ENCODE data around the gene SPEG. TPM values are rescaled to one million over a fixed set of nuclear protein-coding genes. Genes with fewer than 3 reads are reported as not detected.

The SPEG gene
- total RNA-seq, 1 experiment from 2014 or later, result 26.2 TPM

DNA sequence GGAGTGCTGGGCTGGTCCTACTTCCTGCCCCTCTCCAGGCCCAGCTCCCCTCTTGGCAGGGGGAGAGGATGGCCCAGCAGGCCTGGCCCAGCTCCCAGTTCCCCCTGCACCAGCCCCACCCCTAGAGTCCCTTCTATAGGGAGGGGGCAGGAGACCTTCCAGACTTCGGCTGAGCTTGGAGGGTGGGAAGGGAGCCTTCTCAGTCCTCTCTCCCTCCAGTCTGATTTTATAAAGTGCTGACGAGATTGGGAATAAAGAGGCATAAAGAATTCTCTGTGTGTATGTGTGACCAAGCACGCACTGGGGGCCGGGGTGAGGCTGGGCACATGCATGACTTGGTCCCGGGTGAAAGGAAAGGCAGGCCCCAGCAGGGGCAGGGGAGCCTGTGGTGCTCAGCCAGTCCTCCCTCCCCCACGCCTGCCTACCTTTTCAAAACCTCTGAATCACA, 103.9 kb downstream of the SPEG start:
- Histone ChIP-seq H3K36me3 (peaks cover 6% of the 10 kb centered on the region; the same call in 1 of the 2 replicates), H3K27me3 (no peaks in the 10 kb centered on the region), H3K27ac (no peak overlapping the region), H3K4me3 (no peak overlapping the region), H3K4me1 (peaks cover 13% of the 10 kb centered on the region), H3K9me3 (replicated peaks) (no peaks in the 10 kb centered on the region)
- no peak for DNase-seq

DNA sequence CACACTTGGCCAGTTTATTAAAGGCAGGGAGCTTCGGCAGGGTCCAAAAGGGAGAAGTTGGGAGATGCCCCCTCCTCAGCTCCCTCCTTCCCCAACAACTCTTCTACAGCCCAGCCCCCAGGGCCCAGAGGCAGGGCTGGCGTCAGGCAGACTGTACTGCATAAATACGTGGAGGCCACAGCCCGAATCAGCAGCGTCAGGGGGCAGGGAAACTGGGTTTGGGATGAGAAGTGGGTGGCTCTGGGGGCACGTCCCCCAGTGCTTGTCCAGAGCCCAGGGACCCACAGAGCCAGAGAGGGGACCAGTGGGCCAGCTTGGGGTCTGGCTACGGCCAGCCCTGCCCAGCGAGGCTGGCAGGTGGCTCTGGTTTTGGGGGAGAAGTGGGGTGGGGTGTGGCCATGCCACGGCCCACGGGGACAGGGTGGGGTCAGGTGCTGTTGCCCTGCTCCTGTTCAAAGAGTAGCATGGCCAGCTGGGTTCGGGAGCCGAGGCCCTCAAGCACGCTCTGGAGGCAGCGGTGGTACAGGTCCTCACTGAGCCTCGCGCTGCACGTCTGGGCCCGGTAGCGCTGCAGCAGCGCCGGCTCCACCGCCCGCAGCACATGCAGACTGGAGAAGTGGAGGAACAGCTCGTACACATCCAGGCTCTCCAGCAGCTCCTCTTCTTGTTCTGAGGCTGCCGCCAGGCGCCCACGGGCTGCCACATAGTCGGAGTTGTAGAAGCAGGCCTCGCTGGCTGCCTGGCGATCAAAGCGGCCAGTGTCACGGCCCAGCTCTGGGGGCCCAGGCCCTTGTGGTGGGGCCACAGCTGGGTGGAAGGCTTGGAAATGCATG, 104.5 kb downstream of the SPEG start:
- Histone ChIP-seq H3K4me3 (no peak overlapping the region), H3K27ac (no peak overlapping the region), H3K36me3 (peaks cover 6% of the 10 kb centered on the region; the same call in 1 of the 2 replicates), H3K27me3 (no peaks in the 10 kb centered on the region), H3K9me3 (replicated peaks) (no peaks in the 10 kb centered on the region), H3K4me1 (peaks cover 13% of the 10 kb centered on the region)
- no peak for DNase-seq

DNA sequence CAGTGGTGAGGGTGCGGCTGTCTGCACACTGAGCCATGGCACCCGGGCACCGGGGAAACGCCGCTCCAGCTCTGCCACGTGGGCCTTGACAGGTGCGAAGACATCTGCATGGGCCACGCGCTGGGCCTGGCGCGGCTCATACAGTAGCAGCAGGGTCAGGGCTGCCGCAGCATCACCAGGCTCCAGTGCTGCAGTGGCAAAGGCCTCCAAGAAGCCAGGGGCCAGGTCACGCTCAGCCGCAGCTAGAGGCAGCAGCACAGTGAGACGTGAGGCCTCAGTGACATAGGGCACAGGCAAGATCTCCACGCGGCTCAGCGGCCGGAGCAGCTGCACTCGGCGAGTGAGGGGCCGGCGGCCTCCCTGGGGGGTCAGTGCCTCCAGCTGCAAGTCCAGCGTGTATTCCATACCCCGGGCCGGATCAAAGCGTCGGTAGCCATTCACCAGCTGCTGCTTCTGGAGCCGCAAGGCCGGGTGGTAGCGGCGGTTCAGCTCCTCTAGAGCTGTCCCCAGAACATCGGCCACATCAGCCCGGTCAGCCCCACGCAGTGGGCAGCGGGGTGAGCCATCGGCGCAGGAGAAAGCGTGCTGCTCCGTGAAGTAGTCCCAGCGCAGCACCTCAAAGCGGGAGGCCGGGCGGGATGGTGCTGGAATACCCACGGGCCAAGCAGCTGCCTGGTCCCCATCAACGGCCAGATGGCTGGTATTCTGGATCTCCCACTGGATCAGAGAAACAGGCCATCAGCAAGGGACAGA, 105.5 kb downstream of the SPEG start:
- Histone ChIP-seq H3K27ac (no peak overlapping the region), H3K36me3 (peaks cover 6% of the 10 kb centered on the region; the same call in 1 of the 2 replicates), H3K4me1 (peaks cover 13% of the 10 kb centered on the region), H3K4me3 (no peak overlapping the region), H3K9me3 (replicated peaks) (no peaks in the 10 kb centered on the region), H3K27me3 (no peaks in the 10 kb centered on the region)
- no peak for DNase-seq

DNA sequence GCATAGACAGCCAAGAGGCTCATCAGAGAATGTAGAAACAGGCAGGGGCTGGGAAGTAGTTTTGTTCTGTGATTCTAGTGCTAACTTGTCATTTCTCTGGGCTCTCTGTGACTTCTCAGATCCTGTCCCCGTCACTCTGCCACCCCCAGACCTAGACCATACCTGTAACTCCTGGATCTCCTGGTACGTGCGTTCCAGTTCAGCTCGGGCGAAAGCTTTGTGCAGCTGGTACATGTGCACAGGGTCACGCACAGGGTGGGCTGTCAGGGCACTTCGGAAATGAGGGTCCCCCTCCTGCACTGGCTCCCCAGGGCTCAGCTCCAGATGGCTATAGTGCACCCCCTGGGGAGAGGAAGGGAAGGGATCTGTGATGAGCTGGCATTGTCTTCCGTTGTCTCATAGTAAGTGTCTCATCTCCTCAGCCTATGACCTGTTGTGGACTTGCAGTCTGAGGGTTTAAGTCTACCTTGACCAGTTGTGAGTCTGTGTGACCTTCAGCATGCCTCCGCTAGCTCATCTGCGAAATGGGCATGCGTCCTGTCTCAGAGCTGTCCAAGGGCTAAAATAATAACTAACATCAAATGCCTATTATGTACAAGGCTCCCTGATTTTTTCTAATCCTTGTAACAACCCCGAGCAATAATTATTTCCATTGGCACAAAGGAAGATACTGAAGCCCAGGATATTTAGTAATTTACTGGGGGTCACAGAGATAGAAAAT, 106.3 kb downstream of the SPEG start:
- DNase-seq, result no peak
- Histone ChIP-seq H3K27ac (no peak overlapping the region), H3K36me3 (peaks cover 6% of the 10 kb centered on the region; the same call in 1 of the 2 replicates), H3K9me3 (replicated peaks) (no peaks in the 10 kb centered on the region), H3K4me1 (peaks cover 13% of the 10 kb centered on the region), H3K4me3 (no peak overlapping the region), H3K27me3 (no peaks in the 10 kb centered on the region)

DNA sequence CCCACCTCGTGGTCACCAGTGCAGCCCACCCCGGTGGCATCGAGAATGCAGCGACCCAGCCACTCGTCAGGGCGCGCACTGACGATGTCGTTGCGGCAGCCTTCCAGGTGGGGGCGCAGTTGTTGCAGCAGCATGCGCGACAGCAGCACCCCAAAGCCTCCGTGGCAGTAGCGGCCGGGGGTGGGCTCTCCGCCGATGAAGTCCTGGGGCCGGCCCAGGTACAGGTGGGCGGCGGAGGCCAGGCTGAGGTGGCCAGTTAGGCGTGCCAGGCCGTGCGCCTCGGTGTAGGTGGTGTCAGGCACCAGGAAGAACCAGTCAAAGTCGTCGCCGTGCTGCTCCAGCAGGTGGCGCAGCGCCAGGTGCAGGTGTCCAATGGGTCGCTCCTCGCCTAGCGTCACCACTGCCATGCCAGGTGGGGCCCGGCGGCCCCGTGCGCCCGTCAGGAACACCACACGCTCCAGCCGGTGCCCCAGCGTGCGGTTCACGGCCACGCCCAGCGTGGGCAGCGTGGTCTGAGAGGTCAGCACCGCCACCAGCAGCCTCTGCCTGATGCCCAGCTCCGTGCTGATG, 107.1 kb downstream of the SPEG start:
- peak; percentile 49 to 51 for DNase-seq
- no peaks in the 10 kb centered on the region for H3K9me3 ChIP-seq (replicated peaks)
- H3K36me3 ChIP-seq, result peaks cover 6% of the 10 kb centered on the region; the same call in 1 of the 2 replicates
- H3K27ac ChIP-seq, result no peak overlapping the region
- H3K4me1 ChIP-seq, result peaks cover 13% of the 10 kb centered on the region
- no peak overlapping the region for H3K4me3 ChIP-seq
- H3K27me3 ChIP-seq, result no peaks in the 10 kb centered on the region

DNA sequence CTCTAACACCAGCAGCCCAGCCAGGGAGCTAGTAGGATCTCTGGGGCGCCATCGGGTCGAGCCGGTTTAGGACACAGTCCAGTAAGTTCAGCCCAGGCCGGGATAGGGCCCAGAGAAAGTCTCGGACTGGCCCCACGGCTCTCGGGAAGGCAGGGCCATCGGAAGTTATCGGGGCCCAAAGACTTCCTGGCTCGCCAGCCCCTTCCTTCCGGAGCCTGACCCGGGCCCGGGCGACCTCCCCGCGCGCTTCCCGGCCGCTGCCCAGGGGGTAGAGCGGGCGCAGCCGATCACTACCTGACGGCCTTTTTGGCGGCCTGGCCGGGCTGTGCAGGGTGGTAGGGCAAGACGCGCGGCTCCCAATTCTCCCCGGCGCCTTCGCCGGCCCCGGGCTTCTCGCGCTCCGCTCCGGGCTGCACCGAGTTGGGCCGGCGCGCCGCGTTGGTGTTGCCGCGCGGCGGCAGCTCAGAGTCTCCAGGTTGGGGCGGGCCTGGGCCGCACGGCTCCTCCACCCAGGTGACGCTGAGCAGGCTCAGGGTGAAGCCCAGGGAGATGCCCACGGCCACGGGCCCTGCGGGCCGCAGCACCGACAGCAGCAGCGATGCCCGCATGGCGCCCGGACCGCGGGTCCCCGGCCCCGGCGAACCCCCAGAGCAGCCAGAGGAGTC, 108.4 kb downstream of the SPEG start:
- H3K36me3 ChIP-seq, result peaks cover 6% of the 10 kb centered on the region; the same call in 1 of the 2 replicates
- no peaks in the 10 kb centered on the region for H3K9me3 ChIP-seq (replicated peaks)
- peak; percentile 50 to 62 for DNase-seq
- H3K4me1 ChIP-seq, result peaks cover 3% of the 10 kb centered on the region; the same call in 1 of the 2 replicates
- no peaks in the 10 kb centered on the region for H3K27me3 ChIP-seq
- H3K4me3 ChIP-seq, result peak overlapping the region; percentile 73
- peak overlapping the region; percentile 60 for H3K27ac ChIP-seq

DNA sequence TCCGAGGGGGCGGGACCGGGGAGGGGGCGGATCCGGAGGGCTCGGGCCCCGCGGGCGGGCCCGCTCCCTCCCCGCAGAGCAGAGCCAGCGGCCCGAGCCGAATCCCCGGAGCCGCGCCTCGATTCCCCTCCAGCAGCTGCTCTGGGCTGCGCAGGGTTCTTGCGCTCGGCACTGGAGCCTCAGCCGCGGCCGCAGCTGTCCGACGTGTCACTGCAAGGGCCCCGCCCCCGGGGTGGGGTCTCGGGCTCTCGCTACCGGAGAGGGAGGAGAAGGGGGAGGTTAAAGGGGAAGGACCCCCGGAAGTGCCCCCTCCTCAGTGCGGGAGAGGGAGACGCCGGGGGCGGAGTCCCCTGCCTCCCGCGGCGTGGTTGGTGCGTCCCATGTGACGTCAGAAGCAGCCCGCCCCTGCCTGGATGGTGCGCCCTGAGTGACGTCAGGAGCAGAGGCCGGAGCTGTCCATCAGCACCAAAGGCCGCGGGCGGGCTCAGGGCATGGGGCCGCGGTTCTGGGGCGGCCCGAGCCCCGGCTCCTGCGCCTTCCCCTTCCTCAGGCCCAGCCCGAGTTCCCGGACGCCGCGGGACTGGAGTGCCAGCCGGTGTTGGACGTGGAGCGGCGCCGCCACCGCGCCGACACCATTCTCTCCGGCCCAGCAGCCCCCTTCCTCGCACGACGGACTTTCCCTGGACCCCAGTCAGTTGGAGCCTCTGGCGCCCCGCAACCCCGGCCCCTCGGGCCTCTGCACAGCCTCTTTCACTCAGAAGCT, 109.1 kb downstream of the SPEG start, which contains the start of the genes CHPF and TMEM198:
TSS of gene CHPF (minus strand) at position 214 of the 763 bp plus-strand sequence. CDS start 271 bp downstream, outside the sequence.
TSS of gene TMEM198 (plus strand) at position 433 of the 763 bp plus-strand sequence. CDS start 700 bp downstream, outside the sequence.
- peaks cover 6% of the 10 kb centered on the region; the same call in 1 of the 2 replicates for H3K36me3 ChIP-seq
- H3K9me3 ChIP-seq (replicated peaks), result no peaks in the 10 kb centered on the region
- no peaks in the 10 kb centered on the region; the same call in 1 of the 2 replicates for H3K4me1 ChIP-seq
- H3K27ac ChIP-seq, result peak within 1 kb of the TSS; percentile 60
- H3K27me3 ChIP-seq, result no peaks in the 10 kb centered on the region
- peak; percentile 99 to 100 for DNase-seq
- peak within 1 kb of the TSS; percentile 73 for H3K4me3 ChIP-seq

DNA sequence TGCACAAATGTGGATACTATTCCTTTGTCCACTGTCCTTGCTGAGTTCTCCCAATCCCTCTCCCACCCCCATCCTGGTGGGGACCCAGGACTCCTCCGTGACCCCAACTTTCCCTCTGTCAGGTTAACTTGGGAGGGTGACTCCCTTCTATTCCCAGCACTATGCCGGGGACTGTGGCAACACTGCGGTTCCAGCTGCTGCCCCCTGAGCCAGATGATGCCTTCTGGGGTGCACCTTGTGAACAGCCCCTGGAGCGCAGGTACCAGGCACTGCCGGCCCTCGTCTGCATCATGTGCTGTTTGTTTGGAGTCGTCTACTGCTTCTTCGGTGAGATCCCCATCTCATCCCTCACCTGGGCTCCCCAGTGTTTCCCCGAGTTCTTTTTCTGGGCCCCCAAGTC, 109.9 kb downstream of the SPEG start:
- H3K4me3 ChIP-seq, result peak overlapping the region; percentile 73
- no peak for DNase-seq
- peaks cover 6% of the 10 kb centered on the region; the same call in 1 of the 2 replicates for H3K36me3 ChIP-seq
- no peak overlapping the region for H3K27ac ChIP-seq
- H3K9me3 ChIP-seq (replicated peaks), result no peaks in the 10 kb centered on the region
- no peaks in the 10 kb centered on the region for H3K4me1 ChIP-seq
- H3K27me3 ChIP-seq, result no peaks in the 10 kb centered on the region

DNA sequence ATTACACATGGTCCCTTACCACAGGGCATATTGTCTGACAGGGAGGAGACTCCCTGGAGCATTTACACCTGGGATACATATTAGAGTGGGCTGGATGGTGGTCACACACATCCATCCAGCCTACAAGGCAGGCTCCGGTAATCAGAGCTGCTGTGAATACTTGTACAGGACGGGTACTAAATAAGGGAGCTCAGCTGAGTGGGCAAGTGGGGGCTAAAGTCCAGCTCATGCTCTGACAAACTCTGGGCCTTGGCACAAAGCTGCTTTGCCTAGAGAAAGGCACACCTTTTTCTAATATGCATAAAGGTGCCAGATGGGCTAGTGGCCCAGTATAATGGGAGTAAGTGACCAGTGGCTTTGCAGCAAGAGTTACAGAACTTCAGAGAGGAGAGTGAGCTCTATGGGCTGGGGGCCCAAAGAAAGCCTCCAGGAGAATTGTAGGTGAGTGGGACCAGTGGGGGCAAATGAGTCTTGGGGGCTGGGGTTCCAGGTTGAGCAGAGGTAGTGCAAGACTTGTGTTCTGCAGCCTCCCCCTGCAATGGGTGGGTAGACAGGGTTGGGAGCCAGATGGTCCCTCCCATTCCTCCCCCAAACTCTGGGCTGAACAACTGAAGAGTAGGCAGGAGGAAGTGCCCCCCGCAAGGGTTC, 110.8 kb downstream of the SPEG start:
- H3K4me1 ChIP-seq, result no peaks in the 10 kb centered on the region
- H3K9me3 ChIP-seq (replicated peaks), result no peaks in the 10 kb centered on the region
- no peak for DNase-seq
- H3K27ac ChIP-seq, result no peak overlapping the region
- H3K27me3 ChIP-seq, result no peaks in the 10 kb centered on the region
- H3K36me3 ChIP-seq, result peaks cover 6% of the 10 kb centered on the region; the same call in 1 of the 2 replicates
- no peak overlapping the region for H3K4me3 ChIP-seq

DNA sequence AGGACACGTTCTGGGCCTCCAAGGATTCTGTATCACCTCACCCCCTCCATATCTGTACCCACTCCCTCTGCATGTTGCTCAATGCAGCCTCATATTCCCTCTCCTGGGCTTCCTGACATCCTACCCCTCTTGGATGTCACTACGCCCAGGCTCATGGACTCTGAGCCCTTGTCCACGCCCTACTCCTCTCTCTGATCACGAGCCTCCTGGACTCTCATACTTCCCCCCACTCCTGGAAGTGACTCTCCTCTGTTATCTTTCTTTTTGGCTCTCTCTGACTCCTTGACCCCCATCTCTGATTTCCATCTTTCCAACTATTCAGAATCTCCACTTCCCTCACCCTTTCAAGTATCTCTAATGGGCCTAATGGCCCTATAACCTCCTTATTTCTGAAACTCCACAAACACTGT, 111.3 kb downstream of the SPEG start:
- Histone ChIP-seq H3K4me1 (no peaks in the 10 kb centered on the region), H3K4me3 (no peak overlapping the region), H3K27ac (no peak overlapping the region), H3K36me3 (peaks cover 5% of the 10 kb centered on the region; the same call in 1 of the 2 replicates), H3K9me3 (replicated peaks) (no peaks in the 10 kb centered on the region), H3K27me3 (no peaks in the 10 kb centered on the region)
- DNase-seq, result no peak

DNA sequence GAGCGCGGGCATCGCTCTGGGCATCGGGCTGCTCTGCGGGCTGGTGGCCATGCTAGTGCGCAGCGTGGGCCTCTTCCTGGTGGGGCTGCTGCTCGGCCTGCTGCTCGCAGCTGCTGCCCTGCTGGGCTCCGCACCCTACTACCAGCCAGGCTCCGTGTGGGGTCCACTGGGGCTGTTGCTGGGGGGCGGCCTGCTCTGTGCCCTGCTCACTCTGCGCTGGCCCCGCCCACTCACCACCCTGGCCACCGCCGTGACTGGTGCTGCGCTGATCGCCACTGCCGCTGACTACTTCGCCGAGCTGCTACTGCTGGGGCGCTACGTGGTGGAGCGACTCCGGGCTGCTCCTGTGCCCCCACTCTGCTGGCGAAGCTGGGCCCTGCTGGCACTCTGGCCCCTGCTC, 113.0 kb downstream of the SPEG start:
- H3K4me1 ChIP-seq, result peaks cover 6% of the 10 kb centered on the region; the same call in 1 of the 2 replicates
- no peaks in the 10 kb centered on the region for H3K9me3 ChIP-seq (replicated peaks)

More for the DNA sequence above, 113.0 kb downstream of the SPEG start:
- H3K36me3 ChIP-seq, result no peaks in the 10 kb centered on the region
- no peak overlapping the region for H3K4me3 ChIP-seq
- no peaks in the 10 kb centered on the region for H3K27me3 ChIP-seq
- no peak for DNase-seq
- H3K27ac ChIP-seq, result no peak overlapping the region
